Naive thymus-derived CD4-positive, alpha-beta T cell (primary cell): ENCODE measurements around the gene ZDHHC14. TPM values are rescaled to one million over a fixed set of nuclear protein-coding genes. Genes with fewer than 3 reads are reported as not detected.
"Not testable (repeated sequence)": the region's sequence is repeated elsewhere in the genome, so short reads cannot be mapped to it uniquely, and the experiment has no call there.

ENCODE experiments used
- ATAC-seq: fragments of 150-1000 bp; cut with Tn5 transposase; 2 replicates; pipeline ENCODE4 v1.10.0; 2021; ENCODE audit warnings: mild to moderate bottlenecking, moderate library complexity
- CTCF ChIA-PET: fragments of 350-600 bp; sonication (Branson Sonifier 250); formaldehyde crosslinking; loops from one replicate; lab custom pipeline; 2021; ENCODE audit warnings: antibody characterized with exemption; lab: Charles Lee
- POLR2A ChIA-PET: fragments of 350-600 bp; sonication (Branson Sonifier 250); formaldehyde crosslinking; loops from one replicate; lab custom pipeline; 2021; ENCODE audit warnings: antibody characterized with exemption, inconsistent platforms; lab: Charles Lee
- DNase-seq, 9 donors: peaks; one replicate each; pipeline versions ENCODE4 v3.0.0 to v3.0.0-alpha.2; 2020 to 2022; ENCODE audit warnings: mixed read lengths in 1 of 9
- H3K27ac ChIP-seq: one replicate; pipeline ENCODE4 v1.7.0; 2013; ENCODE audit warnings: mild to moderate bottlenecking, low read depth, low read length, moderate library complexity
- H3K27me3 ChIP-seq, 2 donors: one replicate each; pipeline ENCODE4 v1.7.0; 2013; ENCODE audit warnings: low read length in 2 of 2, mild to moderate bottlenecking in 2 of 2, moderate library complexity in 2 of 2; ENCODE audit not compliant: control insufficient read depth in 2 of 2, insufficient read depth in 2 of 2
- H3K36me3 ChIP-seq, 3 experiments: 1 replicate in 2 of 3; 2 replicates in 1 of 3; pipeline ENCODE4 v1.7.0; 2013; ENCODE audit warnings: low read length in 3 of 3, mild to moderate bottlenecking in 3 of 3, moderate library complexity in 1 of 3; ENCODE audit not compliant: insufficient read depth in 3 of 3, control insufficient read depth in 2 of 3
- H3K4me1 ChIP-seq, 2 donors: one replicate each; pipeline ENCODE4 v1.7.0; 2013; ENCODE audit warnings: low read length in 2 of 2, mild to moderate bottlenecking in 2 of 2, moderate library complexity in 1 of 2; ENCODE audit not compliant: control insufficient read depth in 2 of 2, insufficient read depth in 2 of 2
- H3K4me3 ChIP-seq: 2 replicates; pipeline ENCODE4 v1.7.0; 2013; ENCODE audit warnings: mild to moderate bottlenecking, low read length
- H3K9me3 ChIP-seq, 3 experiments: 1 replicate in 2 of 3; 2 replicates in 1 of 3; pipeline ENCODE4 v1.7.0; 2013; ENCODE audit warnings: low read length in 3 of 3; ENCODE audit not compliant: control insufficient read depth in 2 of 3
- H3K27ac Mint-ChIP-seq, 9 donors: one replicate each; pipeline ENCODE4 v1.8.0; 2020 to 2022; ENCODE audit warnings: mixed read lengths in 9 of 9, mild to moderate bottlenecking in 8 of 9, moderate library complexity in 5 of 9, inconsistent platforms in 2 of 9
- H3K27me3 Mint-ChIP-seq, 5 donors: one replicate each; pipeline ENCODE4 v1.8.0; 2021 to 2022; ENCODE audit warnings: mixed read lengths in 5 of 5, mild to moderate bottlenecking in 1 of 5
- H3K36me3 Mint-ChIP-seq, 5 donors: one replicate each; pipeline ENCODE4 v1.8.0; 2020 to 2022; ENCODE audit warnings: mixed read lengths in 5 of 5, mild to moderate bottlenecking in 3 of 5, inconsistent platforms in 1 of 5
- H3K4me1 Mint-ChIP-seq, 7 donors: one replicate each; pipeline ENCODE4 v1.8.0; 2020 to 2022; ENCODE audit warnings: mixed read lengths in 7 of 7, mild to moderate bottlenecking in 3 of 7, inconsistent platforms in 1 of 7
- H3K4me3 Mint-ChIP-seq, 10 donors: one replicate each; pipeline ENCODE4 v1.8.0; 2020 to 2022; ENCODE audit warnings: mild to moderate bottlenecking in 10 of 10, mixed read lengths in 10 of 10, moderate library complexity in 6 of 10, inconsistent platforms in 2 of 10
- H3K9me3 Mint-ChIP-seq, 11 donors: one replicate each; pipeline ENCODE4 v1.8.0; 2020 to 2022; ENCODE audit warnings: mixed read lengths in 11 of 11, mild to moderate bottlenecking in 4 of 11, inconsistent platforms in 1 of 11, moderate library complexity in 1 of 11
- intact Hi-C, 2 donors: fragments of 100-400 bp; cut with micrococcal nuclease; formaldehyde crosslinking; loops; one replicate each; pipeline ENCODE4 v1.15.1; 2023
- polyA plus RNA-seq, 2 donors: library from polyadenylated mRNA; unstranded; fragments of 300-500 nt; fragmentation: Illumina TruSeq; gene quantifications; one replicate each; pipeline ENCODE4 v1.2.3, GENCODE V29; 2021
- total RNA-seq, 6 experiments: library from RNA in 5 of 6; stranded (reverse) in 5 of 6; gene quantifications; 1 replicate in 5 of 6; 2 replicates in 1 of 6; pipeline ENCODE4 v1.2.3 and lab custom pipeline; 2021 to 2026

The ZDHHC14 gene
- total and polyA plus RNA-seq, 7 experiments from 2014 or later: 0.13 to 18.2 (median 0.95) TPM

GRCh38 chr6:157407646-157408045 is 26.7 kb downstream of the ZDHHC14 start:
- DNase-seq: no peak
- Histone ChIP-seq H3K4me3 (no peak overlapping the region), H3K27ac (no peak overlapping the region), H3K9me3 (no peaks in the 10 kb centered on the region), H3K4me1 (no peaks in the 10 kb centered on the region), H3K27me3 (no peaks in the 10 kb centered on the region), H3K36me3 (no peaks in the 10 kb centered on the region)
- no peak for ATAC-seq
- Mint-ChIP-seq H3K4me3 (no peak overlapping the region), H3K4me1 (peaks cover 0 to 5% (median 0%) of the 10 kb centered on the region in 7 donors), H3K27me3 (peaks cover 0 to 6% (median 2%) of the 10 kb centered on the region in 5 donors), H3K36me3 (peaks cover 0 to 14% (median 0%) of the 10 kb centered on the region in 5 donors), H3K27ac (no peak overlapping the region), H3K9me3 (peaks cover 0 to 3% (median 0%) of the 10 kb centered on the region in 11 donors)
- ChIA-PET POLR2A (no interaction called here), CTCF (no interaction called here)
- intact Hi-C loops: no loop called here

- CTCF ChIA-PET, DNase-seq, H3K27ac ChIP-seq, POLR2A ChIA-PET, H3K4me1 ChIP-seq, H3K27ac Mint-ChIP-seq, H3K4me3 Mint-ChIP-seq, H3K9me3 ChIP-seq, intact Hi-C loops, H3K9me3 Mint-ChIP-seq, H3K27me3 ChIP-seq, H3K27me3 Mint-ChIP-seq, H3K4me1 Mint-ChIP-seq, H3K4me3 ChIP-seq, ATAC-seq, H3K36me3 ChIP-seq: not testable (repeated sequence)
- H3K36me3 Mint-ChIP-seq: peaks cover 0 to 16% (median 0%) of the 10 kb centered on the region in 5 donors
These were observed 27.4 kb downstream of the ZDHHC14 start for GRCh38 chr6:157408427-157408826.

GRCh38 chr6:157410045-157410444 is 29.1 kb downstream of the ZDHHC14 start:
- Histone ChIP-seq H3K9me3 (no peaks in the 10 kb centered on the region), H3K27ac (no peak overlapping the region), H3K4me3 (no peak overlapping the region), H3K4me1 (no peaks in the 10 kb centered on the region), H3K27me3 (no peaks in the 10 kb centered on the region), H3K36me3 (no peaks in the 10 kb centered on the region)
- ChIA-PET POLR2A (no interaction called here), CTCF (no interaction called here)
- H3K27ac Mint-ChIP-seq: no peak overlapping the region
- H3K4me3 Mint-ChIP-seq: no peak overlapping the region
- DNase-seq (no peak), ATAC-seq (no peak)
- intact Hi-C loops: no loop called here
- H3K4me1 Mint-ChIP-seq: peaks cover 0 to 7% (median 0%) of the 10 kb centered on the region in 7 donors
- peaks cover 0 to 3% (median 0%) of the 10 kb centered on the region in 11 donors for H3K9me3 Mint-ChIP-seq
- peaks cover 0 to 16% (median 0%) of the 10 kb centered on the region in 5 donors for H3K36me3 Mint-ChIP-seq
- peaks cover 0 to 6% (median 2%) of the 10 kb centered on the region in 5 donors for H3K27me3 Mint-ChIP-seq

- POLR2A ChIA-PET: interaction anchor here (0.7 kb wide), 1 partner anchor 40 kb away, joined by 3 read pairs; no protein-coding TSS in a partner anchor
- peaks cover 0 to 6% (median 2%) of the 10 kb centered on the region in 5 donors for H3K27me3 Mint-ChIP-seq
- ATAC-seq (no peak), DNase-seq (no peak)
- CTCF ChIA-PET: no interaction called here
- no peak overlapping the region for H3K27ac Mint-ChIP-seq
- H3K36me3 Mint-ChIP-seq: peaks cover 0 to 16% (median 0%) of the 10 kb centered on the region in 5 donors
- H3K9me3 Mint-ChIP-seq: peaks cover 0 to 3% (median 0%) of the 10 kb centered on the region in 11 donors
- no peak overlapping the region for H3K4me3 Mint-ChIP-seq
- Histone ChIP-seq H3K27ac (no peak overlapping the region), H3K9me3 (no peaks in the 10 kb centered on the region), H3K36me3 (no peaks in the 10 kb centered on the region), H3K27me3 (no peaks in the 10 kb centered on the region), H3K4me3 (no peak overlapping the region), H3K4me1 (no peaks in the 10 kb centered on the region)
- intact Hi-C loops: no loop called here
- H3K4me1 Mint-ChIP-seq: peaks cover 0 to 7% (median 0%) of the 10 kb centered on the region in 7 donors
These were observed 30.4 kb downstream of the ZDHHC14 start for GRCh38 chr6:157411368-157411767.

GRCh38 chr6:157412791-157413190 is 31.8 kb downstream of the ZDHHC14 start:
- ChIA-PET CTCF (no interaction called here), POLR2A (no interaction called here)
- Histone ChIP-seq H3K4me3 (no peak overlapping the region), H3K27me3 (no peaks in the 10 kb centered on the region), H3K9me3 (no peaks in the 10 kb centered on the region), H3K36me3 (no peaks in the 10 kb centered on the region), H3K4me1 (no peaks in the 10 kb centered on the region), H3K27ac (no peak overlapping the region)
- Mint-ChIP-seq H3K4me1 (peaks cover 0 to 7% (median 0%) of the 10 kb centered on the region in 7 donors), H3K27me3 (peaks cover 0 to 6% (median 2%) of the 10 kb centered on the region in 5 donors), H3K4me3 (no peak overlapping the region), H3K9me3 (peaks cover 0 to 3% (median 0%) of the 10 kb centered on the region in 11 donors), H3K36me3 (peaks cover 0 to 18% (median 0%) of the 10 kb centered on the region in 5 donors), H3K27ac (no peak overlapping the region)
- no peak for ATAC-seq
- DNase-seq: no peak
- intact Hi-C loops: no loop called here

- H3K27ac Mint-ChIP-seq: no peak overlapping the region
- H3K4me1 Mint-ChIP-seq: no peaks in the 10 kb centered on the region
- no peaks in the 10 kb centered on the region for H3K4me1 ChIP-seq
- ATAC-seq (no peak), DNase-seq (no peak)
- H3K9me3 Mint-ChIP-seq: peaks cover 0 to 6% (median 0%) of the 10 kb centered on the region in 11 donors
- ChIA-PET POLR2A (no interaction called here), CTCF (no interaction called here)
- no peaks in the 10 kb centered on the region for H3K36me3 ChIP-seq
- no peak overlapping the region for H3K4me3 ChIP-seq
- no peaks in the 10 kb centered on the region for H3K27me3 Mint-ChIP-seq
- H3K27ac ChIP-seq: no peak overlapping the region
- peaks cover 0 to 17% (median 0%) of the 10 kb centered on the region in 5 donors for H3K36me3 Mint-ChIP-seq
- intact Hi-C loops: no loop called here
- H3K4me3 Mint-ChIP-seq: no peak overlapping the region
- H3K9me3 ChIP-seq: no peaks in the 10 kb centered on the region
- no peaks in the 10 kb centered on the region for H3K27me3 ChIP-seq
These were observed 39.5 kb downstream of the ZDHHC14 start for GRCh38 chr6:157420497-157420896.

GRCh38 chr6:157424491-157425020 is 43.6 kb downstream of the ZDHHC14 start:
- H3K4me3 Mint-ChIP-seq: no peak overlapping the region
- Histone ChIP-seq H3K27me3 (no peaks in the 10 kb centered on the region), H3K4me1 (no peaks in the 10 kb centered on the region), H3K27ac (no peak overlapping the region), H3K4me3 (no peak overlapping the region), H3K36me3 (no peaks in the 10 kb centered on the region), H3K9me3 (no peaks in the 10 kb centered on the region)
- H3K4me1 Mint-ChIP-seq: peaks cover 0 to 24% (median 0%) of the 10 kb centered on the region in 7 donors
- H3K9me3 Mint-ChIP-seq: peaks cover 0 to 4% (median 0%) of the 10 kb centered on the region in 11 donors
- no peak overlapping the region for H3K27ac Mint-ChIP-seq
- ChIA-PET CTCF (no interaction called here), POLR2A (no interaction called here)
- DNase-seq (no peak), ATAC-seq (no peak)
- intact Hi-C loops: no loop called here
- peaks cover 0 to 9% (median 0%) of the 10 kb centered on the region in 5 donors for H3K36me3 Mint-ChIP-seq
- no peaks in the 10 kb centered on the region for H3K27me3 Mint-ChIP-seq
